IPS-18c (cell line): ENCODE data around the gene NBDY.

ENCODE experiments used
- H3K4me3 ChIP-seq: 2 replicates; pipeline ENCODE4 v1.7.0; 2013; ENCODE audit warnings: low read depth, mild to moderate bottlenecking, low read length, moderate library complexity; ENCODE audit not compliant: insufficient read depth
- H3K9me3 ChIP-seq: one replicate; pipeline ENCODE4 v1.6.1; 2013; ENCODE audit warnings: mild to moderate bottlenecking, low read length, moderate library complexity; ENCODE audit not compliant: control insufficient read depth, insufficient read depth

NBDY gene

GRCh38 chrX:56793521-56794320, 64.7 kb downstream of the NBDY start:
- Histone ChIP-seq H3K4me3 (no peak overlapping the region), H3K9me3 (peaks cover 7% of the 10 kb centered on the region)

DNA sequence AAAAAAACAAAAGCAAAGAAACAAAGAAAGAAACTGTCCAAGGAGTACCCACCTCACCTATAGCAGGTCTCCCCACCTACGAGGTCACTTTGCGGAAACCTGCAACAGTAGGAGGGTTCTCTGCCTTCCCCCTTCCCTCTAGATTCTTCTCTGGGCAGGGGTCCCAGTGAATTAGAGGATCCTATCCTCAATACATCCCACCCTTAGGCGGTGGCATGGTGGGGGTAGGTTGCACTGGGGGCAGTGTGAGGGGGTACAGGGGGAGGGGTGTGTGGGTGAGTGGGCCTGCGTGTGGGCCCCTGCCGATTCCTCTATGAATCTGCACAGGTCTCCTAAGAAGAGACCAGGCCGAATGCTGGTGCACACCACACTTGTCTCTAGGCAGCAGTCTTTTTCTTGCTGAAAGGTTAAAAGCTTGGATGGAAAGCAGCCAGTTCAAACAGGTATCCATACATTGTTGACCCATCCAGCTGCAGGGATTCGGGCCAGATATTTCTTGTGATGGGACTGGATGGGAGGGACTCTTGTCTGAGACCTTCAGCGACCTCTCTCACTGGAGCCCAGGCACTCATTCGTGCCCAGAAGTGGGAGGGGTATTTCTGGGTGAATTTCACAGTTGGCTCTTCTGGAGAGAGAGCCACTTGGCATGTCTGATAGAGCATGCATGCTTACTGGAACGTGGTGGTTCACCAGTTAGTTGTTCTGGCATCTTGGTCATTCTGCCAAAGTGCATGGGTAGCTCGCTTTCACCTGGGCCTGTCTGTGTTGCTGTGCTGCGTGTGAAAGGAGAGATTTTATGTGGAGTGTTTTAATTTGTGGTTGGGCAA, 65.6 kb downstream of the NBDY start:
- peaks cover 12% of the 10 kb centered on the region for H3K9me3 ChIP-seq
- H3K4me3 ChIP-seq, result no peak overlapping the region

DNA sequence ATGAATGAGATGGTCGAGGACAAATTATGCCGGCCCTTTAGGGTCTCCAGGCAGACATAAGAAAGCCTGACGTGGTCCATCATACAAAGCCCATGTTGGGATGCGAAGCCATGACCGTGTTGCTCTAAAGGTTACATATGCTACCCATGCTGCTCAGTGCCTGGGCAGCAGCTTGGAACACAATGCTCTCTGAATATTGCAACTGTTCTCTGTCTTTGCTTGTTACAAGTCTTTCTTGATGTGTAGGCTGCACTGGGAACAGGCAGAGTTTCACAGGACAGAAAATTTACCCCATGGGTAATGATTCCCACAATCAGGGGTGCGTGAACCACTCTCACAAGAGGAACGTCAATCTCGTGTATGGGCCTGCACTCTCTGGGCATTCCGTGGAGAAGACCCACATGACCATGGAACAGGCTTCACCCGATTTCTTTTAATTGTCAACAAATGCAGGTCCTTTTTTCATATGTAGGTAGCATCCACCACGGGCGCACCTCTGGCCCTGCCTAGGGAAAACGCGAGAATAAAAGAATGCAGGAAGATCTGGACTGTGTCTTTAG, 66.3 kb downstream of the NBDY start:
- H3K9me3 ChIP-seq, result peaks cover 13% of the 10 kb centered on the region

GRCh38 chrX:56796641-56797395, 67.8 kb downstream of the NBDY start:
- no peak overlapping the region for H3K4me3 ChIP-seq
- H3K9me3 ChIP-seq, result peaks cover 16% of the 10 kb centered on the region

More for the DNA sequence above, 66.3 kb downstream of the NBDY start:
- no peak overlapping the region for H3K4me3 ChIP-seq

GRCh38 chrX:56797574-56798338, 68.7 kb downstream of the NBDY start:
- Histone ChIP-seq H3K9me3 (peaks cover 16% of the 10 kb centered on the region), H3K4me3 (no peak overlapping the region)

DNA sequence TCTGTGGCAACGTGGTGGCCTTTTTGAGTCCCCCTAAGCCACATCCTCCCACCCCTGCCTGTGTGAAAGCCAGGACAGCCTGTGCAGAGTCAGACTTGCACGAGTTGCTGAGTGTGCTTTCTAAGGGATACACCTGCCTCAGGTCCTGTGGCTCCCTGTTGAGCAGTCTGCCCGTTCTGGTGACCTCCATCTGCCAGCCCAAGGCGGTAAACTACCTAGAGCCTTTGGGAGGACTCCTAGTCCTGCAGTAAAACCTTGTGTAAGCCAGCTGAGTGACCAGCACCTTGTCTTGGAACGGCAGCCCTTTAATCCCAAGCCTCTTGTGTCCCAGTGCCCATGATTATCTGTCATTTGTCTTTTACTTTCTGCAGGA, 69.3 kb downstream of the NBDY start:
- H3K4me3 ChIP-seq, result no peak overlapping the region
- peaks cover 13% of the 10 kb centered on the region for H3K9me3 ChIP-seq

GRCh38 chrX:56798866-56799758, 70.1 kb downstream of the NBDY start:
- Histone ChIP-seq H3K4me3 (no peak overlapping the region; the same call in 1 of the 2 replicates), H3K9me3 (peaks cover 12% of the 10 kb centered on the region)

GRCh38 chrX:56800307-56800706, 71.3 kb downstream of the NBDY start:
- Histone ChIP-seq H3K4me3 (no peak overlapping the region), H3K9me3 (peaks cover 12% of the 10 kb centered on the region)

- peaks cover 12% of the 10 kb centered on the region for H3K9me3 ChIP-seq
- no peak overlapping the region for H3K4me3 ChIP-seq
Measured at GRCh38 chrX:56800801-56801200, 71.8 kb downstream of the NBDY start.

- Histone ChIP-seq H3K9me3 (peaks cover 10% of the 10 kb centered on the region), H3K4me3 (no peak overlapping the region)
Measured at GRCh38 chrX:56802428-56802827, 73.4 kb downstream of the NBDY start.

- H3K4me3 ChIP-seq, result no peak overlapping the region; the same call in 1 of the 2 replicates
- peaks cover 10% of the 10 kb centered on the region for H3K9me3 ChIP-seq
Measured at GRCh38 chrX:56802921-56803849, 74.1 kb downstream of the NBDY start.

- H3K4me3 ChIP-seq, result no peak overlapping the region
- peaks cover 9% of the 10 kb centered on the region for H3K9me3 ChIP-seq
Measured at GRCh38 chrX:56803850-56804681, 75.0 kb downstream of the NBDY start.

- Histone ChIP-seq H3K4me3 (no peak overlapping the region), H3K9me3 (peaks cover 5% of the 10 kb centered on the region)
Measured at GRCh38 chrX:56804867-56805266, 75.8 kb downstream of the NBDY start.

DNA sequence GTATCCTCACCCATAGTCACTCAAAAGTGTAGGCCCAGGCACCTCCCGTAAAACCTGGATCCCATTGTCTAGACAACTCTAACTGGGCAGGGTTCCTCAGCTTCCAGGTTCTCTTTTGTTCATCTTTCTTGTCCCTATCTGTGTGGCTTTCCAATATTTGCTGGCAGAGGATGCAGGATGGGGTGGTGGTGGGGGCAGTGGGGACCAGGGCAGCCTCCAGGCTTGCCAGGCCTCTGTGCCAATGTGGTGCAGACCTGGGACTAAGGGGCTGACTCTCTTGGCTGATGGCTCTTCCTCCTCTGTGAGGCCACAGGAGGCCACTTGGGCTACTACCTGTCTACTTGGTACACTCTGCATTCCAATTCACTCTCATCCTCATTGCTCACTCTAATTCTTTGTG, 76.4 kb downstream of the NBDY start:
- Histone ChIP-seq H3K9me3 (peaks cover 4% of the 10 kb centered on the region), H3K4me3 (no peak overlapping the region)
